Bronchial epithelial cell (primary cell): ENCODE data around the gene ZNF74. TPM values are rescaled to one million over a fixed set of nuclear protein-coding genes. Genes with fewer than 3 reads are reported as not detected.

Source experiments
- DNase-seq: peaks from one replicate; pipeline ENCODE4 v3.0.0-alpha.2; 2010; ENCODE audit warnings: low read depth
- FAIRE-seq: peaks from 2 replicates; lab custom pipeline; 2011; peaks lifted over from hg19 to GRCh38; lab: Jason Lieb, UNC
- H3K27me3 ChIP-seq: 2 replicates; pipeline ENCODE4 v1.5.1; 2011; ENCODE audit warnings: low read length; ENCODE audit not compliant: control insufficient read depth, insufficient read depth
- H3K36me3 ChIP-seq: 2 replicates; pipeline ENCODE4 v1.5.1; 2011; ENCODE audit warnings: low read length; ENCODE audit not compliant: control insufficient read depth, insufficient read depth
- H3K4me3 ChIP-seq: 2 replicates; pipeline ENCODE4 v1.5.1; 2011; ENCODE audit warnings: mild to moderate bottlenecking, low read depth, low read length, control low read depth
- CTCF ChIP-seq: IDR thresholded peaks from 2 replicates; pipeline ENCODE4 v1.5.1; 2011; ENCODE audit warnings: mild to moderate bottlenecking, moderate library complexity, low read length, control low read depth, inconsistent platforms; ENCODE audit not compliant: insufficient read depth, severe bottlenecking
- total RNA-seq: library from RNA; depleted of rRNA; stranded (reverse); fragments of >200 nt; gene quantifications from 2 replicates; pipeline ENCODE4 v1.2.1, GENCODE V29; 2014

ZNF74 gene
- total RNA-seq, 1 donor from 2014 or later: 15.5 TPM

DNA sequence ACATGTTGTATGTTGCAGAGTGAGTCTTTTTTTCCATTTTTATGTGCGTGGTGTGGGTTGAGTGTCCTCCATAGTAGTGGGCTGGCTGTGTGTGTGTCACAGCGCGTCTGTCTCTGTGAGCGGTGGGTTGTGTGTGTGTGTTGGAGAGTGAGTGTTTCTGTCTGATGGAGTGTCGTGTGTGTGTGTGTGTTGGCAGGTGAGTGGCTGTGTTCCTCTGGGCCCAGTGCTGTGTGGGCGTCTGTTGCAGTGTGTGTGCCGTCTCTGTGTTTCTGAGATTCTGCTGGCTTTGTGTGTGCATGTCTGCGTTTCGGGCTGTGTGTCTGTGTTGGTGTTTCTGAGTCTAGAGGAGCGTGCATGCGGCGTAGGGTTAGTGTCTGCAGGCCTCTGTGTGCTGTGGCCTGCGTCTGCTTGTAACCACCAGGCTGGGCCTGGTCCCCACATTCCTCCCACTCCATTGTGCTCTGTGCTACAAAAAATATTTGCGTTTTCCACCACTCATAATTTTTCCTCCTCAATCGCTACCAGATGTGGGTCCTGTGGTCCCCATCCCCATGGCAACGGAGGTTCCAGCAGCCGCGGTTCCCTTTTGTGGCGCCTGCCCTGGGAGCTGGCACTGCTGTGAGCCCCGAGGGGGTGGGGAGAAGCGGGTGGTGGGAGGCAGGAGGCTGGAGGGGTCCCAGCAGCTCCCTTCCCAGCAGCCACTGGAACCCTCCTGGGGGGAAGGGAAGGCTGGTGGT, 28.5 kb downstream of the ZNF74 start:
- peak; percentile 81 for FAIRE-seq
- H3K27me3 ChIP-seq: no peaks in the 10 kb centered on the region
- TF ChIP-seq CTCF: no peak

DNA sequence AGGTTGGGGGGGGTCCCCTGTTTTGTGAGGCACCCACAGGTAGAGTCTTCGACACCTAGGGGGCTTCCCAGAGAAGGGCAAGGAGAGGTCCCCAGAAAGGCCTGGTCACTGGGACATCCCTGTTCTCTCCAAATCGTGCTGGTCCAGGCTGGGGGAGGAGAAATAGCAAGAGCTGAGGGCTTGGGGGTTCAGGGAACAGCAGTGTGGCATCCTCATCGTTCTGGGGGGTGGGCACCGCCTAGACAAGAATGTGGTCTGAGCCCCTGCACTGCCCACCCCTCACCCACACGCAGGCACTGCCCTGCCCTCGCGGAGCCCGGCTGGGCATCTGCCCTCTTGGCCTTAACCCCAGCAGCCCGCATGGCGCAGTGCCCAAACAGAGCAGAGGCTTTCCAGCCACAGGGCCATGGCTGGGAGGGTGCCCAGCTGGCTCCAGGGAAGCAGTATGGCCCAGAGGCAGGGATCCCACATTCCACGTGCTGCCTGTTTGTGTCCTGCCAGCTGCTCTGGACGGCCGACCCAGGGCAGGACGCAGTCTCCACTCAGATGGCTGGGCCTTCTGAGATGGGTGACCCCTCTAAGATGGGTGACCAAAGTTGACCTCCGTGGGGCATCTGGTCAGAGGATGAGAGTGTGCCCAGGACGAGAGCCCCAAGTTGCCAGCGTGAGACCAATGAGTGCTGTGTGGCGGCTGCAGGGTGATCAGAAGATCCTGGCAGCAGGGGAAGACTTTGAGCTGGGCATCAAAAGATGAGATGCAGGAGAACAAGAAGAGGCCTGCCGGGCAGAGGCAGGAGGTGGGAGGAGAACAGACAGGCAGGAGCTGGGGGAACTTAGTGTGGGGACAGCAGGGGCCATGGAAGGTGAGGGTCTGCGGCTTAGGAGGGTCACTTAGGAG, 29.3 kb downstream of the ZNF74 start:
- Histone ChIP-seq H3K36me3 (no peaks in the 10 kb centered on the region), H3K4me3 (no peak overlapping the region), H3K27me3 (no peaks in the 10 kb centered on the region)
- no peak for TF ChIP-seq CTCF
- DNase-seq (no peak), FAIRE-seq (no peak)

More for the DNA sequence above, 28.5 kb downstream of the ZNF74 start:
- H3K36me3 ChIP-seq: no peaks in the 10 kb centered on the region
- H3K4me3 ChIP-seq: no peak overlapping the region
- no peak for DNase-seq

- no peak for TF ChIP-seq CTCF
- Histone ChIP-seq H3K4me3 (no peak overlapping the region), H3K27me3 (no peaks in the 10 kb centered on the region), H3K36me3 (no peaks in the 10 kb centered on the region)
- DNase-seq (no peak), FAIRE-seq (no peak)
Observed at GRCh38 chr22:20423906-20424551, 30.1 kb downstream of the ZNF74 start.

GRCh38 chr22:20424568-20424931, 30.6 kb downstream of the ZNF74 start:
- H3K27me3 ChIP-seq: no peaks in the 10 kb centered on the region
- no peak overlapping the region for H3K4me3 ChIP-seq
- FAIRE-seq: no peak
- H3K36me3 ChIP-seq: no peaks in the 10 kb centered on the region
- no peak for DNase-seq
- no peak for TF ChIP-seq CTCF

- Histone ChIP-seq H3K27me3 (peaks cover 1% of the 10 kb centered on the region), H3K4me3 (no peak overlapping the region), H3K36me3 (no peaks in the 10 kb centered on the region)
- no peak for FAIRE-seq
- TF ChIP-seq CTCF: no peak
- DNase-seq: no peak
Observed at GRCh38 chr22:20424932-20425565, 31.1 kb downstream of the ZNF74 start.
